Endothelial cell of umbilical vein (primary cell): ENCODE results near the gene ACER3.

Experiments
- EZH2 ChIP-seq: IDR thresholded peaks from 2 replicates; pipeline ENCODE4 v1.6.1; 2012; ENCODE audit warnings: borderline replicate concordance, low read depth, mild to moderate bottlenecking, moderate library complexity, low read length, inconsistent platforms; ENCODE audit not compliant: severe bottlenecking
- POLR2A ChIP-seq: IDR thresholded peaks from 2 replicates; pipeline ENCODE4 v1.6.1; 2012; ENCODE audit warnings: low read depth, mild to moderate bottlenecking, control low read depth, low read length
- POLR2AphosphoS5 ChIP-seq: IDR thresholded peaks from 2 replicates; pipeline ENCODE4 v1.6.1; 2012; ENCODE audit warnings: low read depth, mild to moderate bottlenecking, control low read depth, low read length, moderate library complexity; ENCODE audit not compliant: insufficient read depth
- TF ChIP-seq, protein P1 (sequence below), 2 donors: IDR thresholded peaks; 1 replicate in 1 of 2; 2 replicates in 1 of 2; pipeline ENCODE4 v1.5.1; 2011; ENCODE audit warnings: low read length in 2 of 2, mild to moderate bottlenecking in 2 of 2, moderate library complexity in 2 of 2, control low read depth in 1 of 2, inconsistent platforms in 1 of 2, low read depth in 1 of 2; ENCODE audit not compliant: insufficient read depth in 1 of 2; ENCODE audit errors: extremely low read depth in 1 of 2

DNA sequence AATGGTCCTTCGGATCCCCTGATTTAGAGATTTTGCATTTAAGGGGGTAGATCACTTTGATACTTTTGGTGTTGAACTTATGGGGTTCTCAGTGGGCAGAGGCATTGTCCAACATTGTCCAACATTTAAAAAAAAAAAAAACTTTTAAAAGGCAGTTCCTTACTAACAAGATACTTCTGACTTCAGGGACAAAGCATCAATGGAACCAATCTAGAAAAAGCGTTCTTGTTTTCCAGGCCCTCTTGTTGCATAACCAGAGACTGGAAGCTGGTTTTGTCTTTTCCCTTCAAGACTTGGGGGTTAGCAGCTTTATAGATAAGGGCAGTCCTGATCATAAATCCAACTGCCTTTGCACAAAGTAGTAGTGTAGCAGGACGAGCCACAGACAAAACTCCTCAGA, 40.4 kb downstream of the ACER3 start:
- TF ChIP-seq, protein P1, sequence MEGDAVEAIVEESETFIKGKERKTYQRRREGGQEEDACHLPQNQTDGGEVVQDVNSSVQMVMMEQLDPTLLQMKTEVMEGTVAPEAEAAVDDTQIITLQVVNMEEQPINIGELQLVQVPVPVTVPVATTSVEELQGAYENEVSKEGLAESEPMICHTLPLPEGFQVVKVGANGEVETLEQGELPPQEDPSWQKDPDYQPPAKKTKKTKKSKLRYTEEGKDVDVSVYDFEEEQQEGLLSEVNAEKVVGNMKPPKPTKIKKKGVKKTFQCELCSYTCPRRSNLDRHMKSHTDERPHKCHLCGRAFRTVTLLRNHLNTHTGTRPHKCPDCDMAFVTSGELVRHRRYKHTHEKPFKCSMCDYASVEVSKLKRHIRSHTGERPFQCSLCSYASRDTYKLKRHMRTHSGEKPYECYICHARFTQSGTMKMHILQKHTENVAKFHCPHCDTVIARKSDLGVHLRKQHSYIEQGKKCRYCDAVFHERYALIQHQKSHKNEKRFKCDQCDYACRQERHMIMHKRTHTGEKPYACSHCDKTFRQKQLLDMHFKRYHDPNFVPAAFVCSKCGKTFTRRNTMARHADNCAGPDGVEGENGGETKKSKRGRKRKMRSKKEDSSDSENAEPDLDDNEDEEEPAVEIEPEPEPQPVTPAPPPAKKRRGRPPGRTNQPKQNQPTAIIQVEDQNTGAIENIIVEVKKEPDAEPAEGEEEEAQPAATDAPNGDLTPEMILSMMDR (IDR thresholded peaks at IDR 0.05; ENCODE audit: extremely low read depth in 1 of 2, insufficient read depth in 1 of 2, low read depth in 1 of 2, low read length in 2 of 2): no peak
- TF ChIP-seq POLR2A (no peak), EZH2 (no peak), POLR2AphosphoS5 (no peak)
